T-helper 2 cell treated with Interferon-gamma antibody and Interleukin-4, amounts not matched to agents 5 μg/mL and 100 μg/mL, for 36 hours (primary cell): ENCODE measurements around the gene NODAL.
A peak's percentile ranks its signal among the peaks of the same experiment; 100 is the strongest.

Experiments used
- DNase-seq: peaks from one replicate; pipeline ENCODE4 v3.0.0; 2021; ENCODE audit warnings: low spot score
- H3K27ac Mint-ChIP-seq: one replicate; pipeline ENCODE4 v1.8.0; 2021; ENCODE audit warnings: mild to moderate bottlenecking, mixed read lengths
- H3K27me3 Mint-ChIP-seq: one replicate; pipeline ENCODE4 v1.8.0; 2021; ENCODE audit warnings: low read depth, mixed read lengths
- H3K36me3 Mint-ChIP-seq: one replicate; pipeline ENCODE4 v1.8.0; 2021; ENCODE audit warnings: low read depth, mixed read lengths
- H3K4me1 Mint-ChIP-seq: one replicate; pipeline ENCODE4 v1.8.0; 2021; ENCODE audit warnings: low read depth, mixed read lengths
- H3K4me3 Mint-ChIP-seq: one replicate; pipeline ENCODE4 v1.8.0; 2022; ENCODE audit warnings: mild to moderate bottlenecking, moderate library complexity, mixed read lengths
- H3K9me3 Mint-ChIP-seq: one replicate; pipeline ENCODE4 v1.8.0; 2021; ENCODE audit warnings: mixed read lengths

The NODAL gene

DNA sequence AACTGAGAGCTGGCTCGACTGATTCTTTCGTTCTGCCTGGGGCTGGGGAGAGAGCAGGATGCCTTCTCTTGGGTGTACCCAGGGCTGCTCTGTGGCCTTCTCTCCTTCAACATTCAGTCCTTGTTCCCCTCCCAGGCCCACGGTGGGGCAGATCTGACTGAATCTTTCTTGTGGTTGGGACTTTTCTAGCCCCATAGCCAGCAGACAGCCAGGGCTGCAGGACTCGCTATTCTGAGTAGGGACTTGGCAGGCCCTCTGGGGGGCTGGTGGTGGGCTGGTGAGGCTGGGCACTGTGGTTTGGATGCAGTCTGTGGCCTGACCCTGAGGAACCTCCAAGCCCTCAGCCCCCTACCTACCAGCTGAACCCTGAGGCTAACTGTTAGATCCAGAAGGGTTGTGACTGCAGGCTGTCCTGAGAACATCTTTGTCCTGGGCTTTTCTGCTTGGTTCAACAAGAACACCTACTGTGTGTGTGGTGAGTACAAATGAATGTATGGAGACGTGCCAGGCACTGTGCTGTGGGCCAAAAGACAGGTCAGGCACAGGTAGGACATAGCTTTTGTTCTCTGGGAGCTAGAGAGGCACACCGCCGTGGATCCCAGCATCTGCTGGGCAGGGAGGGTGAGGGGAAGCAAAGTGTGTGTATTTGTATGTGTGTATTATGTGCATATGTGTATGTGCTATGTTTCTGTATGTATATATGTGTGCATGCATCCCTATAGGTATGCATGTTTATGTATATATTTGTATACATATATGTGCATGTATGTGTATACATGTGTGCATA is 35.0 kb upstream of the NODAL start:
- Mint-ChIP-seq H3K27ac (no peak overlapping the region), H3K36me3 (no peaks in the 10 kb centered on the region), H3K27me3 (peaks cover 51% of the 10 kb centered on the region), H3K4me3 (peak overlapping the region; percentile 42), H3K4me1 (peaks cover 28% of the 10 kb centered on the region), H3K9me3 (no peaks in the 10 kb centered on the region)
- no peak for DNase-seq

DNA sequence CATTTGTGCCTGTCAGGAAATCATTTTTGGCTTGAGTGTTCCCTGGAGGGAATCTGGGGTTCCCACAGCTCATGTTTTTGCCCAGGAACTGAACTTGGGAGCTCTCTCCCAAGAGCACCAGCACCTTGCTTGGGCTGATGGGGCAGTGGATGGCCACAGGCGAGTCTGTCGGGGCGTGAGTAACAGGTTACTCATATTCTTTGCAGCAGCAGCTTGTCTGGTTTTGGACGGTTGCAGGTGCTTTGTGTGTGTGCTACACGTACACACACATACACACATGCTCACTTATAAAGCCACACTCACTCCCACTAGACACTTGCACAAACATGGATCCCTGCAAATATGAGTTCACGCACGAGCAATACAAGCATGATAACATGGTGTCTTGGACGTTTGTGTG is 34.2 kb upstream of the NODAL start:
- no peaks in the 10 kb centered on the region for H3K36me3 Mint-ChIP-seq
- no peak overlapping the region for H3K27ac Mint-ChIP-seq
- H3K4me1 Mint-ChIP-seq, result peaks cover 28% of the 10 kb centered on the region
- H3K4me3 Mint-ChIP-seq, result no peak overlapping the region
- no peaks in the 10 kb centered on the region for H3K9me3 Mint-ChIP-seq
- peaks cover 54% of the 10 kb centered on the region for H3K27me3 Mint-ChIP-seq
- no peak for DNase-seq

DNA sequence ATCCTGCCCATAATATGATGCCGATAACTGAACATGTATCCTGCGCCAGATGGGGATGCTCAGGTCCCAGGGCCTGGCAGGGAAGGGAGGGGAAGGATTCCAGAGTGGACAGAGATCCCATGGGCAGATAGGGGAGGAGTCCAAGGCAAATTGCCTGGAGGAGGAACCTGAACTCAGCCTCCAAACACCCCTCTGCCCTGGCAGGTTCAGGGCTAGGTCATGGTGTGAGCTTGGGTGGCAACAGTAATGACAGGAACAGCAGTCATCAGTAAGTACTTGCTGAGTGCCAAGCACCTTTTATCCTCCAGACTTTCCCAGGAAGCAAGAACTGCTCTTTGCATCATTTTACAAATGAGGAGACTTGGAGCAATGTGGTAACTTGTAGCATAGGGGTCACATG is 33.3 kb upstream of the NODAL start:
- Mint-ChIP-seq H3K9me3 (no peaks in the 10 kb centered on the region), H3K4me3 (no peak overlapping the region), H3K27ac (no peak overlapping the region), H3K36me3 (no peaks in the 10 kb centered on the region), H3K27me3 (peaks cover 54% of the 10 kb centered on the region), H3K4me1 (peaks cover 20% of the 10 kb centered on the region)
- DNase-seq, result no peak

DNA sequence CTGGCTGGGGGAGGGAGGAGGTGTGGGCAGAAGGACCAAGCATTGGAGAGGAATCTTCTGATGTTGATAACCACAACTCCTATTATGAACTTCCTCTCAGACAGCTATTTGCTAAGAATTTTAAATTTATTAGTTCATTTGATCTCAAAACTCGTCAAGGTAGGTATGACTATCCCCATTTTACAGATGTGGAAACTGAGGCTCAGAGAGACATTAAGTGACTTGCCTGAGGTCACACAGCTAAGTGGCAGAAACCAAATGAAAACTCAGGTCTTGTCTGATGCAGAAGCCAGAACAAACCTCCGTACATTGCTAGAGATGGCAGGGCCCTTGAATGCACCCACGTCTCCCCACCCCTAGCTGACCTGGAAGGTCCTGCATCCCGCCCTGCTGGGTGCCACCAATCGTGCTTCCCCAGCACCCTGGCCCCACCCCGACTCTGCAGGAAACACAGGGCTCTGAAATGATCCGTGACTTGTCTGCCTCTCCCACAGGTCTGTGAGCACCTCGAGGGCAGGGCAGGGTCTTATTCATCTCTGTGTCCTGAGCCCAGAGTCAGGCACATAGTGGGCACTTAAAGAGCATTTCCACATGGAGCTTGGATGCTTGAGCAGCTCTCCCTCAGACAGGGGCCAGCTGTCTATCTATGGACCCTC is 31.4 kb upstream of the NODAL start:
- no peaks in the 10 kb centered on the region for H3K36me3 Mint-ChIP-seq
- no peak for DNase-seq
- H3K27ac Mint-ChIP-seq, result no peak overlapping the region
- H3K4me1 Mint-ChIP-seq, result peaks cover 13% of the 10 kb centered on the region
- no peak overlapping the region for H3K4me3 Mint-ChIP-seq
- H3K9me3 Mint-ChIP-seq, result no peaks in the 10 kb centered on the region
- peaks cover 44% of the 10 kb centered on the region for H3K27me3 Mint-ChIP-seq

DNA sequence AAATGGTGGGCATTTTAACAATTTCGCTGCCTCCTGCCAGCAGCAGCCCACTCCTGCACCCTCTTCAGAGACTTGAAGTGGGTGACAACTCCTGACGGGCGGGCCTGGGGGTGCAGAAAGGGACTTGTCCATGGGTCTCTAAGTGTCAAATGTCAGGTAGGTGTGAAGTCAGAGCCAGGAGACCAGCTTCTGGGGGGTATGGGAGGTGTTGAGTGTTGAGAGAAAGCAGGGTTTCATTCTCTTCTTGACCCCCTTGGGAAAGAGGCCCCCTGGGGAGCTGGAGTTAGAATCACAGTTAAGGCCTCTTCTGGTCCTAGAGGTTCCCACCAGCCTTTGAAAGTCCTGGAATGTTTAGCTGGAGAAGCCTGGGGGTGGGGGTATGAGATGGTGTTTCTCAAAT is 25.5 kb upstream of the NODAL start:
- Mint-ChIP-seq H3K9me3 (no peaks in the 10 kb centered on the region), H3K27ac (no peak overlapping the region), H3K4me1 (no peaks in the 10 kb centered on the region), H3K4me3 (no peak overlapping the region), H3K27me3 (peaks cover 14% of the 10 kb centered on the region), H3K36me3 (no peaks in the 10 kb centered on the region)
- DNase-seq, result no peak

DNA sequence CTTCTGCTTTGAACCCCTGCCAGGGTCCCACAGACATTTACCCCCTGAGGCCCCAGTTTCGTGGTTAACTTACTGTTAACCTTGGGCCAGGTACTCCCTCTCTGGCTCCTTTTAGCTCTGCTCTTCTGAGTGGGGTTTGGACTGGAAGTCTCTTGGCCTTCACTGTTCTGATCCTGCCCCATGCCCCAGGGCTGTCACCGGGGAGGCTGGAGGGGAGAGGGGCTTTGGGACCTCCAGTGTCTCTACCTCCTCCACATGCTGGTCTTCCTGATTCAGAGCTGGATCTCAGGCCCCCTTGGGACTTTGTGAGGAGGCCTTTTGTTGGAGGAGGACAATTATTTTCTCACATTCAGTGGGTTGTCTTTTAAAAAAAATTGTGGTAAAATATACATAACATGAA is 24.4 kb upstream of the NODAL start:
- Mint-ChIP-seq H3K9me3 (no peaks in the 10 kb centered on the region), H3K36me3 (no peaks in the 10 kb centered on the region), H3K27ac (no peak overlapping the region), H3K27me3 (peaks cover 14% of the 10 kb centered on the region), H3K4me1 (no peaks in the 10 kb centered on the region), H3K4me3 (no peak overlapping the region)
- DNase-seq, result no peak

DNA sequence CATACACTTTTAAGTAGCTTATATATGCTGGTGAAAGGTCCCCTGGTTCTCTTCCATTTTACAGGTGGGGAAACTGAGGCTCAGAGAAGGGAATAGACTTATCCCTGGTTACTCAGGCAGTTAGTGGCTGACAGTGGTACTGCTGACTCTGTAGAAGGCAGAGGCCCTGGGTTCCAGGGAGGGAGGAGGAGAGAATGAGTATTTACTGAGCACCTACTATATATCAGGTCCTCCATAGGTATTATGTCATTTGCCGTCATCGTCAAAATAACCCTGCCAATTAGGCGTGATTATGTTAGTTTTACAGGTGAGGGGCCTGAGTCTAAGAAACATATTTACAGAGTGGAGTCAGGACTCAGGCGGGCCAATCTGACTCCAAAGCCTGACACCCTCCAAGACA is 23.8 kb upstream of the NODAL start:
- Mint-ChIP-seq H3K4me3 (no peak overlapping the region), H3K27ac (no peak overlapping the region), H3K9me3 (no peaks in the 10 kb centered on the region), H3K4me1 (no peaks in the 10 kb centered on the region), H3K27me3 (peaks cover 17% of the 10 kb centered on the region), H3K36me3 (no peaks in the 10 kb centered on the region)
- DNase-seq, result no peak

DNA sequence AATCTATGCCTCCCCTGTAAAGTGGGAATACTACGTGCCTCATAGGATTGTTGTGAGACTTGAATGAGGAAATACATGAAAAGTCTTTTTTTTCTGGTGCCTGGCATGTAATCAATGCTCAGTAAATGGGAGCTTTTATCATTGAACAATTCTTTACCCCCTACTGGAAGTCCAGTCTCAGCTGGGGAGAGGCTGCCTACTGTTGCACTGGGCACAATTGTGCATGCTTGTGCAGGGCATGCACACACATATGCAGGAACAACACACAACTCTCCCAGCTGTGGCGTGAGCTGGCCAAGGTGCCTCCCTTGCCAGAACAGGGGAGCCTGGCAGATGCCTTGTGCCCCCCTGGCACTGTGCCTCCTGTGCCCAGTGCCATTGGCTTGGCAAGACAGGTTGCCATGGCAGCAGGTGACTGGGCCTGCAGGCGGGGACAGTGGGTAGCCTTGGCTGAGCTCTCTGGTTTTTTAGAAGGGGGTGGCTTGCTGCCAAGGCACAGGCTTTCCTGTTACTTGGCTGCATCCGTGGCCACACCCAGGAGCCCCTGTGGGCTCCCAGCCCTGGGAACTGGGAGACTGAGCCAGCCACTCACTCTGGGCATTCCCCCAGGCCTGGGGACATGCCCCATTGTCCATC is 21.0 kb upstream of the NODAL start:
- Mint-ChIP-seq H3K27me3 (peaks cover 33% of the 10 kb centered on the region), H3K4me1 (no peaks in the 10 kb centered on the region), H3K9me3 (no peaks in the 10 kb centered on the region), H3K36me3 (no peaks in the 10 kb centered on the region), H3K4me3 (no peak overlapping the region), H3K27ac (no peak overlapping the region)
- no peak for DNase-seq

DNA sequence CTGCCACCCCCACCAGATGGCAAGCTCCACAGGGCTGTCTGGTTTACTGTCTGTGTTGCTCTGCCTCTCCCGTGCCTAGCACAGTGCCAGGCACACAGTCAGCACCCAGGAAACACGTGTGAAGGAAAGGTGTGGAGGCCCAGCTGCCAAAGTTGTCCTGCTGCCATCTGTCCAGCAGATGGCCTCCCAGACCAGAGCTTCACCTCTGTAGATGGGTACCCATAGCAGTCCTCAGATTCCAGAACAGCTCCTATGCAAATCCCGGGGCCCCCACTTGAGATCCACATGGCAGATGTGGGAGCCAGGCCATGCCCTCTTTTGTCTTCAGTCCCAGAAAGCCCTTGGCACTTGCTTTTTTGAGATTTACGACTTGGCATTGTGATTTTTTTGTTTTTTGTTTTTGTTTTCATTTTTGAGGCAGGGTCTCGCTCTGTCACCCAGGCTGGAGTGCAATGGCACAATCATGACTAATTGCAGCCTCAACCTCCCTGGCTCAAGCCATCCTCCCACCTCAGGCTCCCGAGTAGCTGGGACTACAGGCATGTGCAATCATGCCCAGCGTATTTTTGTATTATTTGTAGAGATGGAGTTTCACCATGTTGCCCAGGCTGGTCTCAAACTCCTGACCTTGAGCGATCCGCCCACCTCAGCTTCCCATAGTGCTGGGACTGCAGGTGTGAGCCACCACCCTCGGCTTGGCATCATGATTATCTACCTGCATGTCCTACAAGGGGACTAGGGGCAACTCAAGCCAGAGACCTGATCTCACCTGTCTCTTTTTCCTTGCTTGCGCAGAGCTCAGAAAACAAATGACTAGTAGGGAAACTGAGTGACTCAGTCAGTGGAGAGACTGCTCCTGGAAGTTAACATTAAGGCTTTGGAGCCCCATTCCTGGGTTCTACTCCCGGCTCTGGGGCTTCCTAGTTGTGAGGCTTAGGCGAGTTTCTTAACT is 20.2 kb upstream of the NODAL start:
- Mint-ChIP-seq H3K4me3 (no peak overlapping the region), H3K27ac (no peak overlapping the region)
- no peak for DNase-seq

DNA sequence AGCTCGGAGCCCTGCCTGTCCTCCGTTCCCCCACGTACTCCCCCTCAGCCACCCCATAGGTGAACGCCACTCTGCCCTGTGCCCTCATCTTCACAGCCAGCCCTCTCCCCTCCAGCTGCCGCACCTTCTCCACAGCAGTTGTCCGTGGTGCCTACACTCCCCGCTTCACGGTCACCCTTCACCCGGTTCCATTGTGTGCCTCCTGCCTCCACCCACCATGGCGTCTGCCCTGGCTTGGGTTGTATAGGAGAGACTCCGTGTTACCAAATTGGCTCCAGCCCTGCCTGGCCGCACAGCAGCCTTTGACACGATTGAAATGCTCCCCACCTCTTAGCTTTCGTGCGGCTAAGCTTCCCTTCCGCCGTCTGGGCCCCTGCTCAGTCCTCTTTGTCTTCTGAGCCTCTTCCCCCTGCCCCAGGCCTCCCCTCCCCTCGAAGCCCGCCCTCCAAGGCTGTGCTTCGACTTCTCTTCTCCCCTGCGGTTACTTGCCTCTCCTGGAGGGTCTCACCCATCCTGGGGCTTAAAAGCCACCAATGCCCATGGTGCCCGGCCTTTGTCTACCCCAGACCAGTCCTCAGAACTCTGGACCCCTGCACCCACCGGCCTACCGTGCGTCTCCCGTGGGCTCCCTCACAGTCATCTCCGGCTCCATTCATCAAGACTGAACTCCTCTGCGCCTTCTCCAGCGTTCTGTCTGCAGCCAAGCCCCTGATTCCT is 18.5 kb upstream of the NODAL start:
- Mint-ChIP-seq H3K27me3 (peaks cover 52% of the 10 kb centered on the region), H3K27ac (no peak overlapping the region), H3K4me3 (no peak overlapping the region)

More for the DNA sequence above, 20.2 kb upstream of the NODAL start:
- no peaks in the 10 kb centered on the region for H3K4me1 Mint-ChIP-seq
- peaks cover 38% of the 10 kb centered on the region for H3K27me3 Mint-ChIP-seq
- no peaks in the 10 kb centered on the region for H3K9me3 Mint-ChIP-seq
- no peaks in the 10 kb centered on the region for H3K36me3 Mint-ChIP-seq

DNA sequence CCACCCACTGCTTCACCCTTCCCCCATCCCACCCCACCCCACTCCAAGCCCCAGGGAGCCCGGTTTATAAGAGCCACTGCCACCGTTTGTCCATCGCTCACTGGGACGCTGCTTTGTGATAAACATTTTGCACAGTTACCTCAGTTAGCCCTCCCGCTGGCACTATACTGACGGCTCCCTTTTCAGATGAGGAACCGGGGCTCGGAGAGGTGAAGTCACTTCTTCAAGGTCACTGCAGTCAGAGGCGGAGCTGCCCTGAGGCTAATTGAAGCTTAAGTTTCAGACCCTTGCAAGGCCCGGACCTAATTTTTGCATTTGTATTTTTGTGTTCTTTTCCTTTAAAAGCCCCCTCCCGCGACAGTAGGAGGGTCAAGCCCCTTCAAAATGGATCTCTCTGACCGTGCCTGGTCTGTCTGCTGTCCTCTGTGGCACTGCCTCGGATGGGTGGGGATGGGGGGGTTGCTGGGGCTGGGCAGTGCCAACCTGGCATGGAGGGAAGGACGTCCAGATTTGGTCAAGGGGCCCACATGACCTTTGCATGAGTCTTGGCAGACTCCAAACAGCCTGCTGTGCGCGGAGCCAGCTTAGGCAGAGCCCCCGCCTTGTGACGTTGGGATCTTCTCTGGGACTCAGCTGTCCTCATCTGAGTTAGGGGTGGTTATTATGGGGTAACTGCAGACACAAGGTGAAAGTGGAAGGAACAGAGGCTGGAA is 17.7 kb upstream of the NODAL start:
- H3K4me3 Mint-ChIP-seq, result no peak overlapping the region
- H3K27me3 Mint-ChIP-seq, result peaks cover 52% of the 10 kb centered on the region
- no peaks in the 10 kb centered on the region for H3K36me3 Mint-ChIP-seq
- DNase-seq, result no peak
- H3K4me1 Mint-ChIP-seq, result no peaks in the 10 kb centered on the region
- H3K27ac Mint-ChIP-seq, result no peak overlapping the region
- no peaks in the 10 kb centered on the region for H3K9me3 Mint-ChIP-seq

More for the DNA sequence above, 18.5 kb upstream of the NODAL start:
- H3K36me3 Mint-ChIP-seq, result no peaks in the 10 kb centered on the region
- H3K4me1 Mint-ChIP-seq, result no peaks in the 10 kb centered on the region
- no peak for DNase-seq
- no peaks in the 10 kb centered on the region for H3K9me3 Mint-ChIP-seq

DNA sequence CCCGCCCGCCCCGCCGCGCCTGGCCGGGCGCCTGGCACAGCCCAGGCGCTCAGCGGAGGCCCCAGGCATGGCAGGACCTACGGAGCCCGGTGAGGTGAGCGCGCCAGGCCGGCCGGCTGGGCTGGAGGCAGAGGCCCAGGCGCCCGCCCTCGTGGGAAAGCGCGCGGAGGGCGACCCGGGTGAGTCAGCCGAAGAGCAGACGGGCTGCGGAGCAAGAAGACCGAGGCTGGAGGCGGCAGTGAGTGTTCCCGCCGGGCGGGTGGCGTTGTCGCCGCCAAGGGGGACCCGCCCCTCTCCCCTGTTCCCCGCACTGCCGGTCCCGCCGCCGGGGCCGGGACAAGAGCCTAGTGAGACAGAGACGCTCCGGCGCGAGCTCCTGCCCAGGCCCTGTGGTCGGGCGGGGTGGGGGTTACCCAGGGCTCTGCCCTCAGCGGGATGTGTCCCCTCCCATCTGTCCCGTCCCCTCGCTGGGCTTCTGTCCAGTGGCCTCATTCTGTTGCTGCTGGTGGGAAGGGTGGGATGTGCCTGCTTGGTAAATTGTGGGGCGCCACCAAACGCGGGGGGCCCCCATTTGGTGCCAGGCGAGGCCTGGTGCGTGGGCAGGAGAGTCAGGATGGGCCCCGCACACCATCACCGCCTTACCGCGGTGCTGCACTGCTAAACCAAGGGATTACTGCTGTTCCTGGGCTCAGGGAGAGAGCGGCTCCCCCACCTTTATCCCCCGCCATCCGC is 17.0 kb upstream of the NODAL start:
- peaks cover 50% of the 10 kb centered on the region for H3K27me3 Mint-ChIP-seq
- no peaks in the 10 kb centered on the region for H3K9me3 Mint-ChIP-seq
- H3K27ac Mint-ChIP-seq, result no peak overlapping the region
- peak; percentile 60 for DNase-seq
- no peaks in the 10 kb centered on the region for H3K4me1 Mint-ChIP-seq
- H3K36me3 Mint-ChIP-seq, result no peaks in the 10 kb centered on the region
- H3K4me3 Mint-ChIP-seq, result no peak overlapping the region
